Kidney (tissue), 14 donors: Measurements from ENCODE around the gene UBE2J2. TPM values are rescaled to one million over a fixed set of nuclear protein-coding genes. Genes with fewer than 3 reads are reported as not detected.
A peak's percentile ranks its signal among the peaks of the same experiment; 100 is the strongest.

ENCODE experiments used
- DNase-seq, 5 donors: peaks; one replicate each; pipeline ENCODE4 v3.0.0-alpha.2; 2013 to 2020
- FAIRE-seq: peaks from 2 replicates; lab custom pipeline; 2012; peaks lifted over from hg19 to GRCh38; lab: Jason Lieb, UNC
- H3K27ac ChIP-seq, 2 donors: one replicate each; pipeline ENCODE4 v1.7.0; 2013; ENCODE audit warnings: low read depth in 2 of 2, low read length in 2 of 2, inconsistent platforms in 1 of 2
- H3K27me3 ChIP-seq: one replicate; pipeline ENCODE4 v1.7.1; 2013; ENCODE audit warnings: low read length, inconsistent platforms; ENCODE audit not compliant: control insufficient read depth, insufficient read depth
- H3K36me3 ChIP-seq, 3 donors: one replicate each; pipeline versions ENCODE4 v1.7.0 to v1.7.1; 2013; ENCODE audit warnings: low read length in 3 of 3, control low read depth in 1 of 3, inconsistent platforms in 1 of 3; ENCODE audit not compliant: insufficient read depth in 3 of 3, control insufficient read depth in 2 of 3
- H3K4me1 ChIP-seq, 3 donors: one replicate each; pipeline versions ENCODE4 v1.7.0 to v1.7.1; 2013; ENCODE audit warnings: low read length in 3 of 3, inconsistent platforms in 1 of 3, low read depth in 1 of 3; ENCODE audit not compliant: control insufficient read depth in 2 of 3, insufficient read depth in 2 of 3
- H3K4me3 ChIP-seq, 3 donors: one replicate each; pipeline versions ENCODE4 v1.7.0 to v1.8.1; 2013; ENCODE audit warnings: low read length in 3 of 3, control low read depth in 1 of 3, inconsistent platforms in 1 of 3
- H3K9ac ChIP-seq, 3 donors: one replicate each; pipeline versions ENCODE4 v1.7.0 to v1.7.1; 2013; ENCODE audit warnings: low read length in 3 of 3, control low read depth in 1 of 3, inconsistent platforms in 1 of 3
- H3K9me3 ChIP-seq, 3 donors: one replicate each; pipeline versions ENCODE4 v1.7.0 to v1.7.1; 2013; ENCODE audit warnings: low read length in 3 of 3, control low read depth in 1 of 3, inconsistent platforms in 1 of 3; ENCODE audit not compliant: control insufficient read depth in 2 of 3, insufficient read depth in 1 of 3
- CTCF ChIP-seq: IDR thresholded peaks from 3 replicates; pipeline ENCODE4 v1.5.1; 2012; ENCODE audit warnings: mild to moderate bottlenecking, moderate library complexity, borderline replicate concordance; ENCODE audit not compliant: insufficient read depth; ENCODE audit errors: extremely low read depth
- intact Hi-C: fragments of 100-400 bp; cut with DNase I; formaldehyde crosslinking; loops from one replicate; pipeline ENCODE4 v1.11.1; 2022
- polyA plus RNA-seq: library from polyadenylated mRNA; stranded (reverse); fragments of 350-450 nt; fragmentation: Illumina TruSeq; extraction: RNeasy Lipid Tissue Mini Kit (QIAGEN cat#74804); gene quantifications from one replicate; pipeline ENCODE4 v1.2.3, GENCODE V29; 2014; ENCODE audit warnings: low read depth, low replicate concordance; ENCODE audit not compliant: insufficient read depth
- total RNA-seq: library from RNA; stranded (reverse); fragmentation: NEBNext Ultra II Directional; extraction: Animal tissue kit (Norgen Biotek cat#: 25700); gene quantifications from one replicate; pipeline ENCODE4 v1.2.1, GENCODE V29; 2021
- donor health status: control.
- donor health status: control.
- donor health status: control.
- donor health status: control.
- donor health status: control.
- donor health status: DM: yes; HTN: yes; CAD: no.
- donor health status: Normal renal cell carcinoma (clear cell type).

UBE2J2 gene
- total and polyA plus RNA-seq, 2 donors from 2014 or later, result 56.6 to 57.4 TPM

GRCh38 chr1:1298861-1299685 is 25.4 kb upstream of the UBE2J2 start:
- peak in 3 of 5 donors; percentile 73 to 78 (median 75) for DNase-seq
- no peak overlapping the region for H3K4me3 ChIP-seq
- no peak overlapping the region for H3K27ac ChIP-seq
- no peak overlapping the region for H3K9ac ChIP-seq
- H3K9me3 ChIP-seq, result no peaks in the 10 kb centered on the region
- H3K36me3 ChIP-seq, result no peaks in the 10 kb centered on the region
- H3K4me1 ChIP-seq, result no peaks in the 10 kb centered on the region
- intact Hi-C loops, result loop anchor here (10.0 kb wide), 1 partner anchor 174 kb away; no protein-coding TSS in a partner anchor
- no peak for FAIRE-seq
- TF ChIP-seq CTCF, result no peak
- H3K27me3 ChIP-seq, result no peaks in the 10 kb centered on the region

GRCh38 chr1:1297802-1298424 is 24.3 kb upstream of the UBE2J2 start:
- DNase-seq, result no peak
- no peaks in the 10 kb centered on the region for H3K27me3 ChIP-seq
- H3K4me1 ChIP-seq, result no peaks in the 10 kb centered on the region
- intact Hi-C loops, result loop anchor here (10.0 kb wide), 1 partner anchor 173 kb away; no protein-coding TSS in a partner anchor
- no peaks in the 10 kb centered on the region for H3K9me3 ChIP-seq
- TF ChIP-seq CTCF, result no peak
- H3K27ac ChIP-seq, result no peak overlapping the region
- no peak overlapping the region for H3K9ac ChIP-seq
- no peak for FAIRE-seq
- H3K4me3 ChIP-seq, result no peak overlapping the region
- H3K36me3 ChIP-seq, result no peaks in the 10 kb centered on the region

GRCh38 chr1:1296070-1297061 is 22.7 kb upstream of the UBE2J2 start:
- TF ChIP-seq CTCF, result no peak
- no peak for DNase-seq
- FAIRE-seq, result no peak

More at GRCh38 chr1:1296070-1297061, 22.7 kb upstream of the UBE2J2 start:
- no peaks in the 10 kb centered on the region for H3K36me3 ChIP-seq
- no peak overlapping the region for H3K4me3 ChIP-seq
- intact Hi-C loops, result loop anchor here (10.0 kb wide), 1 partner anchor 172 kb away; no protein-coding TSS in a partner anchor
- no peaks in the 10 kb centered on the region for H3K9me3 ChIP-seq
- no peak overlapping the region for H3K9ac ChIP-seq
- no peaks in the 10 kb centered on the region for H3K27me3 ChIP-seq
- peaks cover 0 to 3% (median 0%) of the 10 kb centered on the region in 3 donors for H3K4me1 ChIP-seq
- H3K27ac ChIP-seq, result no peak overlapping the region
